Suprapubic skin (tissue), 4 donors: ENCODE measurements around the gene NDC1. TPM values are rescaled to one million over a fixed set of nuclear protein-coding genes. Genes with fewer than 3 reads are reported as not detected.

Experiments
- DNase-seq, 2 donors: peaks; one replicate each; pipeline ENCODE4 v3.0.0-alpha.2; 2019; ENCODE audit warnings: low spot score in 2 of 2
- H3K27ac ChIP-seq: fragments of 200-600 bp; sonication (generic); one replicate; pipeline ENCODE4 v1.5.1; 2019
- H3K27me3 ChIP-seq: fragments of 200-600 bp; sonication (generic); one replicate; pipeline ENCODE4 v1.5.1; 2019
- H3K36me3 ChIP-seq: fragments of 200-600 bp; sonication (generic); one replicate; pipeline ENCODE4 v1.5.1; 2019
- H3K4me1 ChIP-seq: fragments of 200-600 bp; sonication (generic); one replicate; pipeline ENCODE4 v1.5.1; 2019
- H3K4me3 ChIP-seq: fragments of 200-600 bp; sonication (generic); one replicate; pipeline ENCODE4 v1.5.1; 2019; ENCODE audit warnings: mild to moderate bottlenecking
- H3K9me3 ChIP-seq: fragments of 200-600 bp; sonication (generic); one replicate; pipeline ENCODE4 v1.5.1; 2019
- CTCF ChIP-seq, 2 donors: fragments of 200-600 bp in 1 of 2; fragments of 450-650 bp in 1 of 2; sonication (generic) in 1 of 2; IDR thresholded peaks; one replicate each; pipeline ENCODE4 v1.5.1; 2016 to 2019; ENCODE audit warnings: antibody characterized with exemption in 2 of 2, mild to moderate bottlenecking in 1 of 2, moderate library complexity in 1 of 2
- EP300 ChIP-seq: sonication (generic); formaldehyde crosslinking; IDR thresholded peaks from one replicate; pipeline ENCODE4 v1.6.1; 2017; ENCODE audit warnings: antibody characterized with exemption
- POLR2A ChIP-seq, 2 donors: fragments of 450-650 bp; IDR thresholded peaks; one replicate each; pipeline ENCODE4 v1.6.1; 2017; ENCODE audit warnings: antibody characterized with exemption in 2 of 2, mild to moderate bottlenecking in 2 of 2, moderate library complexity in 2 of 2
- POLR2AphosphoS5 ChIP-seq, 3 donors: sonication (generic); formaldehyde crosslinking; IDR thresholded peaks; one replicate each; pipeline ENCODE4 v1.6.1; 2017; ENCODE audit warnings: antibody characterized with exemption in 3 of 3
- WGBS: methylation state at CpG from one replicate; pipeline ENCODE4 v1.1.5; 2018; 5-methylcytosine and 5-hydroxymethylcytosine counted together
- total RNA-seq, 4 donors: library from RNA; depleted of rRNA; stranded (reverse); fragments of >200 nt; gene quantifications; one replicate each; pipeline ENCODE4 v1.1.0, GENCODE V29; 2016

Gene NDC1
- total RNA-seq, 4 donors from 2014 or later = 13.5 to 19.4 (median 15.1) TPM

- DNase-seq = no peak
- H3K36me3 ChIP-seq = no peaks in the 10 kb centered on the region
- H3K4me1 ChIP-seq = peaks cover 22% of the 10 kb centered on the region
- peaks cover 31% of the 10 kb centered on the region for H3K27me3 ChIP-seq
- H3K4me3 ChIP-seq = no peak overlapping the region
- no peak for TF ChIP-seq CTCF (IDR thresholded peaks at IDR 0.05)
- H3K9me3 ChIP-seq = no peaks in the 10 kb centered on the region
- no peak overlapping the region for H3K27ac ChIP-seq
- 59% methylated on average over 10 of the region's 10 CpGs for WGBS
Observed at GRCh38 chr1:53734650-53735211, 103.4 kb downstream of the NDC1 start.

DNA sequence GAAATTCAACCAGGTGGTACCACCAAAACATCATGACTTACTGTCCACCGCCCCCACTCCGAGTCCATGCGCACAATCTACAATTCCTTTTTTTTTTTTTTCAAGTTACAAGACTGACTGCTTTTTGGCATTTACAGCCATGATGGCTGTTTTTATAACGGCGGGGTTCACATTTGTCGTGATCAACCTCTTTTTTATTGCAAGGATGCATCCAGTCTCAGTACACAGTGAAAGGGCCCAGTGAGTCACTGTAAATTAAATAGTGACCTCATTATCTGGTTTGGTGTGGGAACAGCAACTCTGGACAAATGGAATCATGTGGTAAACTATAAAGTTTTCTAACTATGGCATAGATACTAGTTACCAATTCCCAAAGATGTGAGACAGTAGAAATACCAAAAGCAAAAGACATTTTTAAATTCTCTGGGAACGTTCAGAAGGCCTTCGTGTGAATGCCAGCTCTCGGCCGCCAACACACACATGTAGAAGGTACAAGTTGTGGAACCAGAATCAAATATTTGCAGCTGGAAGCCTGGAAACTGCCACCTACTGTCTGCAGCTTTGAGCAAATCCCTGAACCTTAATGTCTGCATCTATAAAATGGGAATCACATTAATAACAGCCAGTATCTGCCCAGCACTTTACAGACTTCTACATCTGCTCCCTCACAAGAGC, 104.0 kb downstream of the NDC1 start:
- no peak for DNase-seq
- 88% methylated on average over 10 of the region's 10 CpGs for WGBS
- H3K36me3 ChIP-seq = no peaks in the 10 kb centered on the region
- peaks cover 16% of the 10 kb centered on the region for H3K4me1 ChIP-seq
- no peak overlapping the region for H3K27ac ChIP-seq
- no peak for TF ChIP-seq POLR2AphosphoS5 (IDR thresholded peaks at IDR 0.05)
- TF ChIP-seq EP300 = no peak
- TF ChIP-seq POLR2A (IDR thresholded peaks at IDR 0.05) = no peak
- no peak for TF ChIP-seq CTCF (IDR thresholded peaks at IDR 0.05)
- H3K9me3 ChIP-seq = no peaks in the 10 kb centered on the region
- H3K4me3 ChIP-seq = no peak overlapping the region
- H3K27me3 ChIP-seq = peaks cover 28% of the 10 kb centered on the region

DNA sequence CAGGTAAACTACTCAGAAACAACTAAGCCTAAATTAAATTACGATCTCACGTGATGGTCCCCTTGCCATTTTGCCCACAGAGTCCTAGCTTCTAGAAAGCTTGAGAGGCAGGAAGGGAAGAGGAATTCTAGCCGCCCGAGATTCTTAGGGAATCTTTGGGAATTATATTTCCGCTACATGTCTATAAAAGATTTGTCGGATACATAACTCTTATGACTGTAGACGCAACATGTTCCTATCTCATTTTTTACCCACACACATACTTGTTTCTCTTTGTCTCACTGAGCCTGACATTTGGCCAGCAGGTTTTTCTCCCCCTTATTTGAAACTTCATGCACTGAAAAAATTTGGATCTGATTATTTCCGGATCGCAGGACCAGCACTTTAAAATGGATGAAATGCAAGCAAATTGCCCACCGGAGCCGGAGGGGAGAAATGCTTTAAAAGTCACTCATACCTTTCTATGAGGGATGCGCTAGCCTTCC, 104.6 kb downstream of the NDC1 start:
- no peak overlapping the region for H3K4me3 ChIP-seq
- 89% methylated on average over 12 of the region's 12 CpGs for WGBS
- H3K27ac ChIP-seq = no peak overlapping the region
- peaks cover 22% of the 10 kb centered on the region for H3K27me3 ChIP-seq
- no peaks in the 10 kb centered on the region for H3K9me3 ChIP-seq
- H3K4me1 ChIP-seq = peaks cover 11% of the 10 kb centered on the region
- TF ChIP-seq CTCF (IDR thresholded peaks at IDR 0.05) (no peak), EP300 (no peak), POLR2AphosphoS5 (IDR thresholded peaks at IDR 0.05) (no peak), POLR2A (IDR thresholded peaks at IDR 0.05) (no peak)
- H3K36me3 ChIP-seq = no peaks in the 10 kb centered on the region
- DNase-seq = no peak

GRCh38 chr1:53732912-53733317, 105.2 kb downstream of the NDC1 start:
- DNase-seq = no peak
- peaks cover 5% of the 10 kb centered on the region for H3K4me1 ChIP-seq
- H3K27me3 ChIP-seq = peaks cover 16% of the 10 kb centered on the region
- H3K27ac ChIP-seq = no peak overlapping the region
- TF ChIP-seq EP300 (no peak), CTCF (IDR thresholded peaks at IDR 0.05) (no peak), POLR2AphosphoS5 (IDR thresholded peaks at IDR 0.05) (no peak), POLR2A (IDR thresholded peaks at IDR 0.05) (no peak)
- no peaks in the 10 kb centered on the region for H3K36me3 ChIP-seq
- H3K4me3 ChIP-seq = no peak overlapping the region
- no peaks in the 10 kb centered on the region for H3K9me3 ChIP-seq
- 56% methylated on average over 6 of the region's 6 CpGs for WGBS

DNA sequence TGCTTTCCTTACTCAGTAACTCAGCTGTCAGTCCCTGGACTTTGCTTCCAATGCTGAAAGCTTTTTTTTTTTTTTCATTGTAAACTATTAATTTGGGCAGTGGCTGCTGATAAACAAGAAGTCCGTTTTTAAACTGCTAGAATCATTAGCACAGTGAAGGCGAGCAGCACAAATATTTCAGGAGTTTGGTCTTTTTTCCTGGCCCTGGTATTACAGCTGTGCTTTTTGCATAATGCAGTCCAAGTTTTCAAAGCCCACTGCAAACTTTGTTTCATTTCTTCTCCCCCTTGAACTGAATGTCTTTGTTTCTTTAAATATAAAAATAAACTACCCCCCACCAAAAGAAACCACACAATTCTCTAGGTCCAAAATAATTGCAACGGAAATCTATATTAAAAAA, 105.7 kb downstream of the NDC1 start:
- TF ChIP-seq POLR2AphosphoS5 (IDR thresholded peaks at IDR 0.05) (no peak), CTCF (IDR thresholded peaks at IDR 0.05) (no peak)
- no peak for DNase-seq
- peaks cover 11% of the 10 kb centered on the region for H3K27me3 ChIP-seq
- H3K4me3 ChIP-seq = no peak overlapping the region
- H3K36me3 ChIP-seq = no peaks in the 10 kb centered on the region
- whole genome bisulfite sequencing = 56% methylated on average over 3 of the region's 3 CpGs
- H3K9me3 ChIP-seq = no peaks in the 10 kb centered on the region
- H3K27ac ChIP-seq = no peak overlapping the region
- peaks cover under 1% of the 10 kb centered on the region for H3K4me1 ChIP-seq
